ENCODE data around the gene ST6GAL1. TPM values are rescaled to one million over a fixed set of nuclear protein-coding genes. Genes with fewer than 3 reads are reported as not detected.

Gene ST6GAL1
- total RNA-seq, 1 experiment from 2014 or later: 15.6 TPM

GRCh38 chr3:187021748-187022402 lies 91.5 kb downstream of the ST6GAL1 start:
- intact Hi-C loops (cut with micrococcal nuclease): no loop called here
- H3K27ac ChIP-seq (ENCODE audit: low read depth, low read length): no peak overlapping the region
- no peaks in the 10 kb centered on the region for H3K27me3 ChIP-seq (ENCODE audit: insufficient read depth, low read length)
- H3K4me2 ChIP-seq (ENCODE audit: low read length): no peak overlapping the region
- no peak for TF ChIP-seq TCF7L2 (IDR thresholded peaks at IDR 0.05; ENCODE audit: borderline replicate concordance, extremely low read depth, insufficient read depth, insufficient read length)
- no peak for TF ChIP-seq YY1 (IDR thresholded peaks at IDR 0.05; ENCODE audit: extremely low read depth, insufficient replicate concordance, low read depth, low read length)
- TF ChIP-seq JUND (IDR thresholded peaks at IDR 0.05): no peak
- no peak for TF ChIP-seq ATF3 (IDR thresholded peaks at IDR 0.05)
- TF ChIP-seq SIN3A (IDR thresholded peaks at IDR 0.05; ENCODE audit: low read depth): no peak
- TF ChIP-seq CEBPB (IDR thresholded peaks at IDR 0.05; ENCODE audit: low read depth): no peak
- H3K4me1 ChIP-seq (ENCODE audit: control insufficient read depth in 1 of 2, insufficient read depth in 2 of 2, low read length in 2 of 2): no peaks in the 10 kb centered on the region
- no peak for DNase-seq (ENCODE audit: low read depth, low spot score)
- no peak overlapping the region for H2AFZ ChIP-seq (ENCODE audit: low read depth, low read length, poor library complexity, severe bottlenecking)
- no peaks in the 10 kb centered on the region for H3K9me3 ChIP-seq (ENCODE audit: control insufficient read depth in 1 of 2, insufficient read depth in 1 of 2, low read depth in 1 of 2, low read length in 2 of 2)
- BruUV-seq (replicated peaks): no TSS peak
- ATAC-seq: no peak
- H3K9ac ChIP-seq (ENCODE audit: low read length): no peak overlapping the region
- no peak overlapping the region for H3K4me3 ChIP-seq (replicated peaks in 1 of 2; ENCODE audit: low read depth in 1 of 2, low read length in 2 of 2)
- CTCF ChIA-PET: interaction anchor here (1.3 kb wide), 1 partner anchor 173 kb away, joined by 6 read pairs; no protein-coding TSS in a partner anchor
- RAD21 ChIA-PET (ENCODE audit: low non-redundant PET in 1 of 2, low total read pairs in 2 of 2, uncharacterized antibody in 2 of 2, unreplicated experiment in 2 of 2): no interaction called here
- no peaks in the 10 kb centered on the region for H3K9me2 ChIP-seq (ENCODE audit: insufficient read depth)
- H4K20me1 ChIP-seq (ENCODE audit: insufficient read depth): no peaks in the 10 kb centered on the region
- H3K36me3 ChIP-seq (ENCODE audit: control insufficient read depth in 1 of 2, insufficient read depth in 2 of 2, low read length in 2 of 2): no peaks in the 10 kb centered on the region
- POLR2A ChIA-PET: no interaction called here
- H3K79me2 ChIP-seq (ENCODE audit: insufficient read depth, low read length): no peaks in the 10 kb centered on the region

GRCh38 chr3:187022403-187023029 lies 92.2 kb downstream of the ST6GAL1 start:
- intact Hi-C loops (cut with micrococcal nuclease): no loop called here
- no peak overlapping the region for H3K27ac ChIP-seq (ENCODE audit: low read depth, low read length)
- BruUV-seq (replicated peaks): no TSS peak
- H3K4me2 ChIP-seq (ENCODE audit: low read length): no peak overlapping the region
- no peak overlapping the region for H3K4me3 ChIP-seq (replicated peaks in 1 of 2; ENCODE audit: low read depth in 1 of 2, low read length in 2 of 2)
- DNase-seq (ENCODE audit: low read depth, low spot score) (no peak), ATAC-seq (no peak)
- H3K36me3 ChIP-seq (ENCODE audit: control insufficient read depth in 1 of 2, insufficient read depth in 2 of 2, low read length in 2 of 2): no peaks in the 10 kb centered on the region
- H3K4me1 ChIP-seq (ENCODE audit: control insufficient read depth in 1 of 2, insufficient read depth in 2 of 2, low read length in 2 of 2): no peaks in the 10 kb centered on the region
- no peaks in the 10 kb centered on the region for H4K20me1 ChIP-seq (ENCODE audit: insufficient read depth)
- H2AFZ ChIP-seq (ENCODE audit: low read depth, low read length, poor library complexity, severe bottlenecking): no peak overlapping the region
- ChIA-PET CTCF (no interaction called here), POLR2A (no interaction called here), RAD21 (ENCODE audit: low non-redundant PET in 1 of 2, low total read pairs in 2 of 2, uncharacterized antibody in 2 of 2, unreplicated experiment in 2 of 2) (no interaction called here)
- no peaks in the 10 kb centered on the region for H3K79me2 ChIP-seq (ENCODE audit: insufficient read depth, low read length)
- no peaks in the 10 kb centered on the region for H3K27me3 ChIP-seq (ENCODE audit: insufficient read depth, low read length)
- no peaks in the 10 kb centered on the region for H3K9me2 ChIP-seq (ENCODE audit: insufficient read depth)
- H3K9me3 ChIP-seq (ENCODE audit: control insufficient read depth in 1 of 2, insufficient read depth in 1 of 2, low read depth in 1 of 2, low read length in 2 of 2): no peaks in the 10 kb centered on the region
- H3K9ac ChIP-seq (ENCODE audit: low read length): no peak overlapping the region
- TF ChIP-seq ZFX (IDR thresholded peaks at IDR 0.05) (no peak), REST (IDR thresholded peaks at IDR 0.05; ENCODE audit: low read depth) (no peak), CTCF (IDR thresholded peaks at IDR 0.05 in 2 of 3, conservative IDR thresholded peaks at IDR 0.05 in 1 of 3; ENCODE audit: borderline replicate concordance in 1 of 3, insufficient read depth in 1 of 3, low read depth in 2 of 3, low read length in 2 of 3) (no peak), MAX (IDR thresholded peaks at IDR 0.05) (no peak), CEBPB (IDR thresholded peaks at IDR 0.05; ENCODE audit: low read depth) (no peak), CBX3 (IDR thresholded peaks at IDR 0.05; ENCODE audit: low read depth) (no peak), ZNF274 (IDR thresholded peaks at IDR 0.05; ENCODE audit: low read depth, low read length) (no peak)

Measured in HCT116 (cell line).